HUDEP-2 (cell line): Measurements from ENCODE around the gene STOML2.
A peak's percentile ranks its signal among the peaks of the same experiment; 100 is the strongest.
"Not testable (repeated sequence)": the region's sequence is repeated elsewhere in the genome, so short reads cannot be mapped to it uniquely, and the experiment has no call there.

Experiments used
- DNase-seq, 76 experiments: peaks; one replicate each; lab custom pipeline; 2025; ENCODE audit not compliant: unreplicated experiment in 76 of 76; lab: John Stamatoyannopoulos, UW

The STOML2 gene, protein sequence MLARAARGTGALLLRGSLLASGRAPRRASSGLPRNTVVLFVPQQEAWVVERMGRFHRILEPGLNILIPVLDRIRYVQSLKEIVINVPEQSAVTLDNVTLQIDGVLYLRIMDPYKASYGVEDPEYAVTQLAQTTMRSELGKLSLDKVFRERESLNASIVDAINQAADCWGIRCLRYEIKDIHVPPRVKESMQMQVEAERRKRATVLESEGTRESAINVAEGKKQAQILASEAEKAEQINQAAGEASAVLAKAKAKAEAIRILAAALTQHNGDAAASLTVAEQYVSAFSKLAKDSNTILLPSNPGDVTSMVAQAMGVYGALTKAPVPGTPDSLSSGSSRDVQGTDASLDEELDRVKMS

DNA sequence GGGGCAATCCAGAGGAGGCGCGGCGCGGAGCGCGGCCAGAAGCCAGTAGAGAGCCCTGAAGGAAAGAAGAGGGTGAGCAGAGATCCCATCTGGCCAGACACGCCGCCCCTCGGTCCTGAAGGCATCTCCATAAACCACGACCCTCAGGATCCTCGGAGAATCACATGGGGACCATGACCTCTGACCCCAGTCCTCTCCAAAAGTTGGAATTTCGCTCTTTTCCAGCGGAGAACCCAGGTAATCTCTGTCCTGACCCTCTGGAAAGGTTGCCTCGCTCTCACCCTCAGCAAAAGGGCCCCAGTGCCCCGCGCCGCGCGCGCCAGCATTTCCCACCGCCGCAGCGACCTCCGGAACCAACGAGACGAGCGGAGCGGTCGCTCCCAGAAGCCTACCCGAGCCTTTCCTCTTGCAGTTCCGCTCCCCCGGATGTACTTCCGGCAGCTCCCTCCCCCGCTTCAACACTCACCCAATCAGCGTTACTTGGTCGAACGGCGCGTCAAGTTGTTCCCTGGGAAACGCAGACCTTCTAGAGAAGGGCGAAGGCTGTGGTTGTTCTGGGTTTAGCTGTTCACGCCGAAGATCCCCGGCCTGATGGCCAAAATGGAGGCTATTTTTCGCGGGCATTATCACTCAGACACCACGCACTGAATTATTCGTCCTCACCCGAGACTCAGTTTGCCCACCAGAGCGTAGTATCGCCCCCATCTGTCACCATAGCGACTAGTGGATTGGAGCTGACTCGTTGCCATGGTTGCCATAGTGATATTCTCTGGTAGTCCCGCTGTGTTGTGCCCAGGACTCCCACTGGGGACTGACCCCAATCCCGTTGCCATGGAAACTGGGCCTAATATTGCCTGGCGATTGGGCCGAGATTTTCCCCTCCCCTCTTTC, at the start of gene STOML2:
Gene STOML2 (minus strand): TSS at position 363 of the 891 bp plus-strand sequence. CDS start 37 bp downstream, at position 326.
- DNase-seq, result peak in 75 of 76 experiments; percentile 34 to 95 (median 86)

GRCh38 chr9:35147941-35148563, 45.1 kb upstream of the STOML2 start:
- not testable (repeated sequence) for DNase-seq

DNA sequence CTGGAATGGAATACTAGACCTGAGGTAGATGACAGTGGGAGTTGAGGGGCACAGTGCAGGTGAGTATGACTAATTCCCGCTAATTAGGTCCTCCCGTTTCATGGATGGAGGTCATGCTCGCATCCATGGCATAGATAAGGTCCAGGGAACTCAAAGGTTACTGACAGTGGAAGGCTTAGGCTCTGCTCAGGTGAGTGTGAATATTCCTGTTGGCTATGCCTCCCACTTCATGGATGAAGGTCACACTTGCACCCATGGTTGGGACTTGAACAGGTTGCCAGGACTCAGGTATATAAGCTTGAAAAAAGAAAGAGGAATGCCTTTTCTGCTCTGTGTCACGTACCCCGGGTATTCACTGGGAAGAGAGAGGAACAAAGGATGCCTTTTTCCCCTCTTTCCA, 39.1 kb upstream of the STOML2 start:
- DNase-seq, result no peak

GRCh38 chr9:35140093-35140492, 37.2 kb upstream of the STOML2 start:
- no peak for DNase-seq

GRCh38 chr9:35136866-35137265, 33.9 kb upstream of the STOML2 start:
- DNase-seq, result no peak

DNA sequence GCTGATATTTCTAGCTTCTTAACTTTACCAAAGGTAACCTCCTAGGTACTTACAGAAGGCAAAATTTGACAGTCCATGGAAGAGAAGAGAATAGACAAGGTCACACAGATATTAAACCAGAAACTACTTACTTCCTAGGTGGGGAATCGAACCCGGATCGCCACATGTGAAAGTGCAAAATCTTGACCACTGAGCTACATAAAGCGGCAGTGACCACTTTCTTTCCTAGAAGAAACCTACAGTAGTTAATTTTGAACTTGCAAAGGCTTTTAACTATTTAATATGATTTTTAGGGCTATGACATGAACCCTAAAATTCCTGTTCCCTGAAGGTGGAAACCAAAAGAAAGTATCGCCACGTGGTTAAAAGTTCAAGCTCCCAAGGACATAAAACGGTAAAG, 33.1 kb upstream of the STOML2 start:
- DNase-seq, result no peak

DNA sequence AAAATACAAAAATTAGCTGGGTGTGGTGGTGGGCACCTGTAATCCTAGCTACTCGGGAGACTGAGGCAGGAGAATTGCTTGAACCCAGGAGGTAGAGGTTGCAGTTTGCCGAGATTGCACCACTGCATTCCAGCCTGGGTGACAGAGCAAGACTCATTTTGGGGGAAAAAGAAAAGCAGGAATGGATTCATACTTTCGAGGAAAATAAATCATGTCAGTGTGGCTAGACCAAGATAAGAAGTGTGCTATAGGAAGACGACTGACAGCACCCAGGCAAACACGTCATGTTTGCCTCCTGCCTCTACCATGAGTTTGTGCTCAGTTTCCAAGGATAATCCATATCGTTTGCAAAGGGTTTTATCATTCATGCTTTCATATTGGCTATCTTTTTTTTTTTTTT, 32.0 kb upstream of the STOML2 start:
- DNase-seq, result no peak

DNA sequence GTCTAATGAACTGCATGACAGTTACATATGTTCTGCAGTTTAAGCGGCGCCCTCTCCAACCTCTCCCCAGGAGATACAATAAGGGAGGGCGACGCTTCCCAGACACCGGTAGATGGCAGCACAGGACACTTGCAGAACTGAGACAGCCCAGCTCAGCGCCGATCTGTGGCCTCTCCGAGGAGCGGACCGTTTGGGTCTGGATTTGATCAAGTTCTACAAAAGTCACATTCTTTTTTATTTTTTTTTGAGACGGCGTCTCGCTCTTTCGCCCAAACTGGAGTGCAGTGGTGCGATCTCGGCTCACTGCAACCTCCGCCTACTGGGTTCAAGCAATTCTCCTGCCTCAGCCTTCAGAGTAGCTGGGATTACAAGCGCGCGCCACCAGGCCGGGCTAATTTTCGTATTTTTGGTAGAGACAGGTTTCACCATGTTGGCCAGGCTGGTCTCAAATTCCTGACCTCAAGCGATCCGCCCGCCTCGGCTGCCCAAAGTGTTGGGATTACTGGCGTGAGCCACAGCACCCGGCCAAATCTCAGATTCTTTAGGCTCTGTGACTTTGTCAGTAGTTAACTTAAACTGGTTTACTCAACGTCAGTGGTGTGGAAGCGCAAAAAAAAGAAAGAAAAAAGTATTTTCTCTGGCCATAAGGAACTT, 14.1 kb upstream of the STOML2 start:
- peak in 71 of 76 experiments; percentile 33 to 90 (median 74) for DNase-seq

- peak in 1 of 76 experiments; percentile 56 for DNase-seq
Observed at GRCh38 chr9:35116539-35116897, 13.6 kb upstream of the STOML2 start.

DNA sequence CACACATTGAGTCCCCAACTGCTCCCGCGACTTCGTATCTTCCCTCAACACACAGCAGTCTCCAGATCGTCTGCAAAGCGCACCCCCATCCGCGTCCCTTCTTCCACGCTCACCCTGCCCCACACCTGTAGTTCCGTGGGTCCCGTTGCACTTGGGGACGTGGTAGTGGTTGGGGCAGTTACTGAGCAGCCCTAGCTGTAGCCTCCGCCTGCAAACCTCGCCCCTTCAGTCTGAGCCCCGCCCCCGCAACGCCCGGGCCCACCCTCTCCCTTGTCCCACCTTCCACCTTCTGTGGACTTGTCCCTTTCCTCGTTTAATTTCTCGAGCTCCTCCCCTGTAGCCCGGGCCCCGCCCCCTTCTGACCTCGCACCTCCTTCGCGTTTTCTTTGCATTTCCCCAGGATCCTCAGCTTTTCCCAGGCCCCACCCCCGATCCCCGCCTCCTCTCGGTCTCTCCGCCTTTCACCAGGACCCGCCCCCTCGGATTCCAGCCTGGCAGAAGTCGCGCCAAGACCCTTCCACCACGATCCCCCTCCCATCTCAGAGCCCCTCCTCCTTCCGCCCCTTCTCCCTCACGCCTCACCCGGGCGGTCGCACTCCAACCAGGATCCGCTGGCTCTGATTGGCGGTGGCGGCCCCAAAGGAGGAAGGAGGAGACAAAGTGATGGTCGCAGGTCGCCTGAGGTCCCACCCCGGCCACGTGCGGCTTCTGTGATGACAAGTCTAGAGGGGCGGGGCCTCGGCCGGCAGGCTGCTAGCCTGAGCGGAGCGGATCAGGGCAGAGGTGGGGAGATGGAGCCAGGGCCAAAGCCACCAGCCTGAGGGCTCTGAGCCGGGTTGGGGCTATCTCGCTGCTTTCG, 13.0 kb upstream of the STOML2 start, which contains the start of gene ATOSB:
Gene ATOSB (minus strand): TSS at position 183 of the 859 bp plus-strand sequence. CDS start 7,588 bp downstream, outside the sequence.
- peak in 75 of 76 experiments; percentile 61 to 98 (median 95) for DNase-seq

DNA sequence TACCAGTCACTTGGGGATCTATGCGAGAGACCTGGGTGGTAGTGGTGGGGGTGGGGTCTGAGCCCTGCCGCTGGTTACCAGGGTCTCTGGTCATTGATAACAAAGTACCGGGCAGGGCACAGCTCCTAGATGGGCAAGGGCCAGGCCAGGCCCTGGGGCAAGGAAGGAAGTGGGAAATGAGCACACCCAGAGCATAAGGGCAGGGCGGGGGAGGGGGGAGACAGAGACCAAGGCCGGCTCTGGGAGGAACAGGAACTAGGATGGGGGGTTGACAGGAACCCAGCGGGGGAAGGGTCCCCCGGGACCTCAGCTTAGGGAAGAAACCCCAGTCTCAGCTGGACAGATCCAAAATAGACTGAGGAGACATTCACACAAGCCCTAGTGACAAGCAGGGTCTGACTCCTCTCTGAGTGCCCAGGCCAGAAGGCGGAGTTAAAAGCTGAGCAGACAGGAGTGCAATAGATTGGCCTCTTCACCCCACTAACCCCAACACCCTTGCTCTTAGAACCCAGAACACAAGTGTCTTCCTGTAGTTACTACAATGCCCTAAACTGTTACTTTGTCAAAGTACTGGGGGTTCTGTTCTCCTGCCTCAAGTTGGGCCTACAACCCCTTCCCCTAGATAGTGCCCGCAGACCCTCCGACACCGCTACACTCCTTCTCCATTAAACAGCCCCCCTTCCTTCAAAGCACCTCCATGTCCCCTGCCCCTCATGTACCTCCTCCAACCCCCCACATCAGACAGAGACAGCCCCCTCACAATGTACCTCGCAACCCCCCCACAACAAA, 12.1 kb upstream of the STOML2 start:
- peak in 49 of 76 experiments; percentile 1 to 62 (median 23) for DNase-seq

- DNase-seq, result peak in 74 of 76 experiments; percentile 35 to 92 (median 82)
Observed at GRCh38 chr9:35114113-35114839, 11.3 kb upstream of the STOML2 start.

- DNase-seq, result peak in 14 of 76 experiments; percentile 1 to 39 (median 11)
Observed at GRCh38 chr9:35112257-35113020, 9.5 kb upstream of the STOML2 start.

DNA sequence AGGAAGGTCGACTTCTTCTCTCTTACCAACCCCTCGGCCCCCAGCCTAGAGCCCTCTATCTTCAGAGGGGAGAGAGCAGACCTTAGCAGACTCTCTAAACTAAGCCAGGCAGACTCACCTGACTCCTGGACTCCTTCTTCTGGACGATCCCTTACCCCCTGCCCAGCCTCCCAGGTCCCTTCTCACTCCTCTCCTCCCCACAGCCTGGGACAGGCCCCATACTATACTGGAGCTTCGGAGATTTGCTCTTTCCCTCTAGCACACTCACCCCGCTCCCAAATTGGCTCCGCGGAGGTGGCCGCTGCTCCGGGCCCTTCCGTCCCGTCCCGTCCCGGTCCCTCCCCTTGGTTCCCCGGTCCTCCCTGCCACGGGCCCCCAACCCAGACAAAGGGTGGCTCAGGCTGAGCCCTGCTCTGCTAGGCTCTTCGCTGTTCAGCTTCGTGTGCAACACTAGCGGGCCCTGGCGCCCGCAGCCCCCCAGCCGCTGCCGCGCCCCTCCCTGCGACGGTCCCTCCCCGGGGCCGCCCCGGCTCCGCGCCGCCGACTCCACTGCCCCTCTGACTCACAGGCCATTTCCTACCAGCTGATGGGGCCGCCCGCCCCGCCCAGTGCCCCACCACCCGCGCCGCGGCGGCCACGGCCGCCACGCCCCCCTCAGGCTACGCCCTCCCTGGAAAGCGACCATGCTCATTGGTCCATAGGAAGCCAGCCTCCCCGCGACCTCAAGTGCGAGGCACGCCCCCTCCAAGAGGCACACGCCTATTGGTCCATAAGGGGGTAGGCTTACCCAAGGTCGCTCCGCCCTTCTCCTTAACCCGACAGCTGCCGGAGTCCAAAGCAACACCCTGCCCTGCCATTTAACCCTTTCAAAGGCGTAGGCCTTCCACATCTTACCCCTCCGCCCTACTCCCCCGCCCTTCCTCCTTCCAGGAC, 8.3 kb upstream of the STOML2 start:
- DNase-seq, result peak in 75 of 76 experiments; percentile 36 to 99 (median 96)

DNA sequence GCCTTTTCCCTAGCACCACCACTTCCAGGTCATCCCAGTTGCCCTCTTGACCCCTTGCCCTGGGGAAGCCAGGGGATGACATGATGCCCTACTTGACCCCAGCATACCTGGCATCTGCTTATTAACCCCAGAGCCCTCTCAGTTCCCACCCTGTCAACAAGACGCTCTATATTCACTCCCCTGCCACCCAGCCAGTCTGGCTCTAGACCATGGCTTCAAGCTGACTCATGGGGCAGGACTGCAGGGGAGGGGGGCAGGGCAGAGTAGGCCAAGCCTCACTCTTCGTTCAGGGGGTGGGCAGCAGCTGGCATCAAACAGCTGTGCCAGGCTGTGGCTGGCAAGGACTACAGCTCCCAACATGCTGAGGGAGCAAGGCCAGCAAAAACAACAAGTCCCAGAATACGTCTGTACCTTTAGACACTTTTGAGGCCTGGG, 7.4 kb upstream of the STOML2 start:
- DNase-seq, result peak in 64 of 76 experiments; percentile 2 to 75 (median 45)

GRCh38 chr9:35108946-35109575, 6.1 kb upstream of the STOML2 start:
- DNase-seq, result peak in 75 of 76 experiments; percentile 61 to 92 (median 84)
